ENCODE results near the gene CACNA2D1.

CACNA2D1 gene

GRCh38 chr7:82114237-82114636, 329.3 kb downstream of the CACNA2D1 start:
- no peak for DNase-seq (ENCODE audit: low read depth in 3 of 3)

DNA sequence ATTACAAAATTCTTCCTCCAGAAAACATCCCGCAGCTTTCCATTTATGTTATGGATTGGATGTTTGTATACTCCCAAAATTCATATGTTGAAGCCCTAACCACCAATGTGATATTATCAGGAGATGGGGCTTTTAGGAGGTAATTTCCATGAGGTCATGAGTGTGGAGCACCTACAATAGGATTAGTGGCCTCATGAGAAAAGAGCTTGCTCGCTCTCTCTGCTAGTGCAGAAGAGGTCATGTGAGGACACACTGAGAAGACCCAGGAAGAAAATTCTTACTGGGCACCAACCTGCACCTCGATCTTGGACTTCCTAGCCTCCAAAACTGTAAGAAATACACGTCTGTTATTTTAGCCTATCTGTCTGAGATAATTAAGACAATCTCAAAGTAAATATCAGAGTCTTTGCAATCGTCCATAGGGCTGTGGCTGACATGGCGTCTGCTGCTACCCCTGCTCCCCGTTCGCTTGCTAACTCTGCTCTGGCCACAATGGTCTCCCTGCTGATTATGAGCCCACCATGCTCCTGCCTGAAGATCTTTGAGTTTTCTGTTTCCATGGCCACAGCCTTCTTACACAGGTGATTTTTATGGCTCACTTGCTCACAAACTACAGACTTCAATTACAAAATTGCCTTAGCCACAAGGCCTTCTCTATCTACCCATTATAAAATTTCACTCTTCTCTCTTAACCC, 333.3 kb downstream of the CACNA2D1 start:
- no peak for DNase-seq (ENCODE audit: low read depth in 3 of 3)

- DNase-seq (ENCODE audit: low read depth in 3 of 3) = no peak
These were observed 334.3 kb downstream of the CACNA2D1 start for GRCh38 chr7:82109288-82109687.

DNA sequence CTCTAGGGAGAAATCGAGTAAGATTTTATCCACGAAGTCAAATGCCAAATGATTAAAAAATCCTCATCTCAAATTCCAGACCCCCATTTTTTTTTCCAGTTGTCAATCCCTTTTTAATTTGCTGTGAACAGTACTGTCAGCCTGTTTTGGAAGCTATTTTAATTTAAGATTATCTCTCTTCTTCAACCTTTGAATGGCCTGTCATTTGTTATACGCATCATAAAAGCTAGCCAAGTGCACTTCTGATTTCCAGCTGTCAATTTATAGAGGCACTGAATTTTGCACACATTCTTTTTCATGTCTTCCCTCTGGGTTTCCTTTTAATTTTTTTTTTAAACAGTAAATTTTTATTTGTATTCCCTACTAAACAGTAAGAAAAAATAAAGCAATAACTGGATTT, 337.4 kb downstream of the CACNA2D1 start:
- DNase-seq (ENCODE audit: low read depth in 3 of 3) = no peak

GRCh38 chr7:82105463-82105862, 338.1 kb downstream of the CACNA2D1 start:
- no peak for DNase-seq (ENCODE audit: low read depth in 3 of 3)

- DNase-seq (ENCODE audit: low read depth in 3 of 3) = no peak
These were observed 345.2 kb downstream of the CACNA2D1 start for GRCh38 chr7:82098414-82098813.

- DNase-seq (ENCODE audit: low read depth in 3 of 3) = no peak
These were observed 352.4 kb downstream of the CACNA2D1 start for GRCh38 chr7:82091126-82091684.

DNA sequence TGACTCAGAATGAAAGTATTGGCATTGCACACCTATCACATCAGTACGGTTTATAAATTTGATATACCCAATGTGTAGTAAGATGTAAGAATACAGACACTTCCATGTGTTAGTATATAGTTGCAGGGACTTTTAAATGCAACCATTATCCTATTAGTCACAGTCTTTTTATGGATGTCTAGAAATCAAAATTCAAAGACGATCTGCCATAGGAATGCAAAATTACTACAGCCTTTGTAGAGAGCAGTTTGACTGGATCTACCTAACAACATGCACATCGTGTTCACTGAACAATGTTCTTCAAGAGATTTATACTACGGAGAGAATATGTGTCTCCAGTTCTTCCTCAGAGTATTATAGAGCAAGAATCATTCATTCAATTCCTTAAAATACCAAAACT, 356.5 kb downstream of the CACNA2D1 start:
- DNase-seq (ENCODE audit: low read depth in 3 of 3) = no peak

DNA sequence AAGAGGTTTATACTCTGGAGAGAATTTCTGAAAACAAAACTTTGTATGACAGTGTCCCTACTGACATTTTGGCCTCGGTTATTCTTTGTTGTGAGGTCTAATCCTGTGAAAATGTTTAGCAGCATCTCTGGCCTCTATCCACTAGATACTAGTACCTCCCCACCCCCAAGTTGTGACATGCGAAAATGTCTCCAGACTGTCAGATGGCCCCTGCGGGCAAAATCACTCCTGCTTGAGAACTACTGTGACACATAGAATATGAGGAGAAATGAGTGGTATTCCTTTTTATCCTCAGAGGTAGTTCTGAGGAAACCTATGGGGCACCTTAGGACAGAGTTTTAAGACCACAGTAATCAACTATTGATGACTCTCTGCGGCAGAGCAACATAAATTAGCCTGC, 358.5 kb downstream of the CACNA2D1 start:
- no peak for DNase-seq (ENCODE audit: low read depth in 3 of 3)

DNA sequence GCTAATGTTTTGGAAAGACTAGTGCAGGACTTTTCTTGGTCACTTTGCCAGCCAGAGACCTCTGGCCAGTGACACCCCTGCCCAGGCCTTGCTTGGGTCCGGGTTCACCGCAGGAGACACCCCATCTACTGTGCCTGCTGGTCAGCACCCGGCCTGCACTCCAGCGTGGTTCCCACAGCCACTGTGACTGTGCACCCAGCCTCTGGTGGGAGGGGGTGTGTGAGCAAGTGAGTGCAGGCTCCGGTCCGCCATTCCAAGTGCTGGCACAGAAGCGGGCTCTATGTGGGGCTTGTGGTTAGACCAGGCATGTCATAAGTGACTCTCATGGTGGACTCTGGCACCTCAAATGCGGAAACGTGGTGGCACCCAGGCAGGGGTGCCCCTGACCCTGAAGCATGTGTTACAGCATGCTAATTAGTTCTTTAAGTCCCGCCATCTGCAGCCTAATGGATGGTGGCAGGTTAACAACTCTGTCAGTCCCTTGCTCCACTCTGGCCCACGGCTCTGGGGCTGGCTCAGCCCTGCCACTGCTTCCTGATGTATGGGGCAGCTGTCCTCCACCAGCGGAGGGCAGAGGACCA, 361.8 kb downstream of the CACNA2D1 start:
- no peak for DNase-seq (ENCODE audit: low read depth in 3 of 3)

DNA sequence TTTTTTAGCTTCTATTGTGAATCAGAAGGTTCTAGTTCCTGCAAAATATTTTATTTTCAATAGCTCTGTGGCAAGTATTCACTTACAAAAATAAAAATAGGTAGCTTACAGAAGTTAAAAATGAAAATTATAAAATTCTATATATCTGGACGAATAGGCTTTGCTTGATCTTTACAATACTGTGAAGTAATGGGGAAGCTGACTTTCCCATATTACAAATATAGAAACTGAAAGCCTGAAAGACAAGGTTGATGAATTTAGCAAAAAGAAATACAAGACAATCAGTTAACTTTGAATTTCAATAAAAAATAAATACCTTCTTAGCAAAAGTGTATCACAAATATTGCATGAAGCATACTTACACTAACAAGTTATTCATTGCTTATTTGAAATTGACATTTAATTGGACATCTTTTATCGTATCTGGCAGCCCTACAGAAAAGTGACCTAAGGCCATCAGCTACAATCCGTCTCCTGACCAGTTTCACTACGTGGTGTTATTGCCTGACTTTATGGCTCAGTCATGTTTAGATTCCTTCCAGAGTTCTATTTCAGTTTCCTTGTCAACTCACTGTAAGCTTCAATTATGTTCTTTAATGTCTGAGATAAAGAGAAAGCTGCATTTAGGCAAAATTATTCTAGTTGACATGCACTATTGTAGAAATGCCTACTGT, 363.2 kb downstream of the CACNA2D1 start:
- no peak for DNase-seq (ENCODE audit: low read depth in 3 of 3)

GRCh38 chr7:82079527-82079926, 364.1 kb downstream of the CACNA2D1 start:
- no peak for DNase-seq (ENCODE audit: low read depth in 3 of 3)

DNA sequence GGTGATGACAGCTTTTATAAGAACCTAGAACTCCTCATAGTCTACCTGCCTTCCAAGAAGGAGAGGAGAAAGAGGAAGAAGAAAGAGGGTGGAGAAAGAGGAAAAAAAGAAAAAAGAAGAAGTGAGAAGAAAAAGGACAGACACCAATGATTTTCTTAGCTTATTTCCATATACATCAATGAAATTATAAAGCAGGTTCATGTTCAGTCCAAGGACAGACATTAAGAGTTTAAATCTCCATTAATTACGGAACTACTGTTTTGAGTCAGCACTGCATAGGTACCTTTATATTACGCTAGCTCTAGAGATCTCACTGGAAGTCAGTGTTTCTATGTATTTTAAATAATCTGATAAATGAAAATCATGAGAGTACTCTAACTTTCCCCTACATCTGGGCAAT, 364.8 kb downstream of the CACNA2D1 start:
- DNase-seq (ENCODE audit: low read depth in 3 of 3) = no peak

GRCh38 chr7:82071468-82071867, 372.1 kb downstream of the CACNA2D1 start:
- no peak for DNase-seq (ENCODE audit: low read depth in 3 of 3)

- no peak for DNase-seq (ENCODE audit: low read depth in 3 of 3)
These were observed 375.8 kb downstream of the CACNA2D1 start for GRCh38 chr7:82067628-82068264.

- DNase-seq (ENCODE audit: low read depth in 3 of 3) = no peak
These were observed 386.1 kb downstream of the CACNA2D1 start for GRCh38 chr7:82057476-82057875.

DNA sequence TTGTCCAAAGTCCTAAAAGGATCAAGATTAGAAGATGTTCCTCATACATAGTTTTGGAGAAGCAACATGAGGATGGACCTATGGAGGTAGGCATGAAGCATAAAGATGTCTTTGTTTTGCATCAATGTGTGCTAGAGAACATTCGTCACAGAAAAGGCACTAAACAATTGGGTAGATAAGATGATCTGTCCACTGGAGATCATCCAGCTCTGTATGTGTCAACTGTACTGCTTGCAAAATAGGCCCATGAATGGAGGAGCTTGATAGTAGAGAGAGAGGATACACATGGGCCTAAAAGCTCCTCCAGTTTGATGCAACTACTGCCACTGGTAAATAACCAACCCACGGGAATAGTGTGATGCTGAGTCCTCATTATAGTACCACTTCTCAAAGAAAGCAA, 387.3 kb downstream of the CACNA2D1 start:
- no peak for DNase-seq (ENCODE audit: low read depth in 3 of 3)

- no peak for DNase-seq (ENCODE audit: low read depth in 3 of 3)
These were observed 389.0 kb downstream of the CACNA2D1 start for GRCh38 chr7:82054544-82054943.

GRCh38 chr7:82053453-82054032, 390.0 kb downstream of the CACNA2D1 start:
- no peak for DNase-seq (ENCODE audit: low read depth in 3 of 3)

- no peak for DNase-seq (ENCODE audit: low read depth in 3 of 3)
These were observed 392.0 kb downstream of the CACNA2D1 start for GRCh38 chr7:82051601-82052000.

GRCh38 chr7:82050792-82051191, 392.8 kb downstream of the CACNA2D1 start:
- no peak for DNase-seq (ENCODE audit: low read depth in 3 of 3)

- no peak for DNase-seq (ENCODE audit: low read depth in 3 of 3)
These were observed 393.6 kb downstream of the CACNA2D1 start for GRCh38 chr7:82049891-82050533.

All from stimulated activated CD4-positive, alpha-beta T cell treated with anti-CD3 and anti-CD28 coated beads, TNF-alpha, amount 100 ng/mL, for 24 hours (primary cell).